Activated naive CD4-positive, alpha-beta T cell treated with anti-CD3 and anti-CD28 coated beads, Interleukin-2, amount 10 ng/mL, durations not matched to agents 7 days and 5 days (primary cell): ENCODE results near the gene MYOM1.

ENCODE experiments used
- CTCF ChIA-PET: fragments of 350-600 bp; sonication (Branson Sonifier 250); formaldehyde crosslinking; loops from one replicate; lab custom pipeline; 2021; ENCODE audit warnings: antibody characterized with exemption; lab: Charles Lee
- DNase-seq: peaks from one replicate; pipeline ENCODE4 v3.0.0-alpha.2; 2020
- H3K27ac Mint-ChIP-seq: one replicate; pipeline ENCODE4 v1.8.0; 2021; ENCODE audit warnings: mild to moderate bottlenecking, moderate library complexity, mixed read lengths
- H3K27me3 Mint-ChIP-seq: one replicate; pipeline ENCODE4 v1.8.0; 2021; ENCODE audit warnings: mild to moderate bottlenecking, mixed read lengths
- H3K36me3 Mint-ChIP-seq: one replicate; pipeline ENCODE4 v1.8.0; 2021; ENCODE audit warnings: mixed read lengths
- H3K4me1 Mint-ChIP-seq: one replicate; pipeline ENCODE4 v1.8.0; 2021; ENCODE audit warnings: mixed read lengths
- H3K4me3 Mint-ChIP-seq: one replicate; pipeline ENCODE4 v1.8.0; 2021; ENCODE audit warnings: mild to moderate bottlenecking, moderate library complexity, mixed read lengths
- H3K9me3 Mint-ChIP-seq: one replicate; pipeline ENCODE4 v1.8.0; 2021; ENCODE audit warnings: mixed read lengths

The MYOM1 gene

GRCh38 chr18:3114451-3114850, 105.3 kb downstream of the MYOM1 start:
- no peaks in the 10 kb centered on the region for H3K27me3 Mint-ChIP-seq
- H3K27ac Mint-ChIP-seq: no peak overlapping the region
- DNase-seq: no peak
- H3K4me3 Mint-ChIP-seq: no peak overlapping the region
- CTCF ChIA-PET: no interaction called here
- H3K36me3 Mint-ChIP-seq: no peaks in the 10 kb centered on the region
- no peaks in the 10 kb centered on the region for H3K9me3 Mint-ChIP-seq
- H3K4me1 Mint-ChIP-seq: no peaks in the 10 kb centered on the region

GRCh38 chr18:3114026-3114425, 105.7 kb downstream of the MYOM1 start:
- no peak overlapping the region for H3K27ac Mint-ChIP-seq
- H3K4me1 Mint-ChIP-seq: no peaks in the 10 kb centered on the region
- no peaks in the 10 kb centered on the region for H3K9me3 Mint-ChIP-seq
- H3K4me3 Mint-ChIP-seq: no peak overlapping the region
- no peak for DNase-seq
- H3K36me3 Mint-ChIP-seq: no peaks in the 10 kb centered on the region
- CTCF ChIA-PET: no interaction called here
- H3K27me3 Mint-ChIP-seq: no peaks in the 10 kb centered on the region

DNA sequence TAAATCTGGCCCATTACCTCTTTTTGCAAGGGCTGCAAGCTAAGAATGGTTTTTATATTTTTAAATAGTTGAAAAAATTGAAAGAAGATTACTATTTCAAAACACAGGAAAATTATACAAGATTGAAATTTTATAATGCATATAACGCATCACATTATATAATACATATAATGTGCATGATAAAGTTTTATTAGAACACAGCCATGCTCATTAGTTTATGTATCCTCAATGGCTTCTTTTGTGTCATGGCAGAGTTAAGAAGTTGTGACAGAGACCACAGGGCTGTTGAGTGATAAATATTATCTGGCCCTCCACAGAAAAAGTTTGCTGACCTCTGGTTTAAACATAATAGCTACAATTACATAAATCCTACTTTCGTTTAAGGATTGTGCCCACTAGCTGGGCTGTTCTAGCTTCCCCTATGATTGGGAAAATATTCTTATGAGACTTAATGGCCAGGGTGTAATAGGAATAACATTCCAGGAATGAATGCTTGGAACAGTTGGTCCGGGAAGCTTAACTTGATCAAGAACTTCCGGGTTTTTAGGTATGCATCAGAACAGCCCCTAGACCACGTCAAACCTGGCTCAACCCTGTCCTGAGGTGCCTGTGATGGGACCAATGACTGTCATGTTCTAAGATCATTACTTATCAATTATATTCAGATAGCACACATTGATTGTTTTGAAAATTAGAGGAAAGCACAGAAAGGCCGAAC, 108.1 kb downstream of the MYOM1 start:
- CTCF ChIA-PET: interaction anchor here (1.4 kb wide), 1 partner anchor 49 kb away, joined by 4 read pairs; no protein-coding TSS in a partner anchor

GRCh38 chr18:3110034-3110752, 109.6 kb downstream of the MYOM1 start:
- Mint-ChIP-seq H3K4me1 (peaks cover 2% of the 10 kb centered on the region), H3K27ac (no peak overlapping the region), H3K27me3 (peaks cover 4% of the 10 kb centered on the region), H3K9me3 (no peaks in the 10 kb centered on the region), H3K36me3 (no peaks in the 10 kb centered on the region), H3K4me3 (no peak overlapping the region)
- CTCF ChIA-PET: no interaction called here
- no peak for DNase-seq

More for the DNA sequence above, 108.1 kb downstream of the MYOM1 start:
- no peak for DNase-seq
- Mint-ChIP-seq H3K9me3 (no peaks in the 10 kb centered on the region), H3K27me3 (peaks cover 4% of the 10 kb centered on the region), H3K36me3 (no peaks in the 10 kb centered on the region), H3K4me3 (no peak overlapping the region), H3K27ac (no peak overlapping the region), H3K4me1 (peaks cover 2% of the 10 kb centered on the region)

DNA sequence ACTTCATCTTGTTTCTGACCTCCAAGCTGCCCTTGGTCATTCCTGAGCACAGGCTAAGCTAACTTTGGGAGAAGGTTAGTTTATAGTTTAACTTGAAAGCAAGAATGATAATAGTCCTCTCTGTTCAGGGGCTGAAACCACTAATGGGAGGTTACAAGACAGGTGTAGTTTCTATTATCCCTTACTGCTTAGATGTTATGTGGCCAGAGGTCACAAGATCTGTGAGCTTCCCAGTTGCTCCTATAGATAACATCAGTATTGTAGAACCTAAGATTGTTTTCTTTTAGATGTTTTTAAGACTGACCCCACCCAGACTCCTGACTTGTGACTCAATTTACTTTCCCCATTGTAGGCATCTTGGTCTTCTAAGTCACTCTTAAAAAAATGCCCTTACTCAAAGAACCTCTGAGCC, 112.0 kb downstream of the MYOM1 start:
- peaks cover 2% of the 10 kb centered on the region for H3K4me1 Mint-ChIP-seq
- no peak overlapping the region for H3K27ac Mint-ChIP-seq
- peaks cover 7% of the 10 kb centered on the region for H3K27me3 Mint-ChIP-seq
- H3K36me3 Mint-ChIP-seq: no peaks in the 10 kb centered on the region
- CTCF ChIA-PET: interaction anchor here (1.2 kb wide), 1 partner anchor 44 kb away, joined by 4 read pairs; no protein-coding TSS in a partner anchor
- H3K4me3 Mint-ChIP-seq: no peak overlapping the region
- no peaks in the 10 kb centered on the region for H3K9me3 Mint-ChIP-seq
- no peak for DNase-seq

- CTCF ChIA-PET: interaction anchor here (0.9 to 1.4 kb wide), 2 partner anchors 24 to 42 kb away, joined by 4 to 5 read pairs; no protein-coding TSS in a partner anchor
- H3K27ac Mint-ChIP-seq: no peak overlapping the region
- no peaks in the 10 kb centered on the region for H3K9me3 Mint-ChIP-seq
- no peaks in the 10 kb centered on the region for H3K36me3 Mint-ChIP-seq
- no peak overlapping the region for H3K4me3 Mint-ChIP-seq
- H3K27me3 Mint-ChIP-seq: peaks cover 8% of the 10 kb centered on the region
- H3K4me1 Mint-ChIP-seq: peaks cover 2% of the 10 kb centered on the region
- DNase-seq: no peak
Measured at GRCh38 chr18:3104190-3105054, 115.3 kb downstream of the MYOM1 start.

DNA sequence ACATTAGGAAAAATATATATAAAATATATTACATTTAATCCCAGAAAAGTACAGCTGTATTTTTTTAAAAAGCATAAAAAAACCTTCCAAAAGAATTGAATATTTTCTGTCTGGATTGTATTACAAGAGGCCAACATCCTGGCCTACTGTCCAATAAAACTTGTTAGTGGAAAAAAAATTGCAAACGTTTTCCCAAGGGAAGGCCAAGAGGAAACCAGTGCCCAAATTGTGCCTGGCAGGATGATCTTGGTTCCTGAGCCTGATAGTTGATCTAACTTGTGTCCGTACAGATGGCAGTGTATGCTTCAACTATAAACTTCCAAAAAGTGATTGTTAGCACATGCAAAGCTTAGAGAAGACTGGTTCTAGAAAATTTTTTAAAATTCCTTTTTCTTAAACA, 116.2 kb downstream of the MYOM1 start:
- H3K27me3 Mint-ChIP-seq: peaks cover 5% of the 10 kb centered on the region
- no peak overlapping the region for H3K27ac Mint-ChIP-seq
- no peaks in the 10 kb centered on the region for H3K9me3 Mint-ChIP-seq
- H3K36me3 Mint-ChIP-seq: no peaks in the 10 kb centered on the region
- peaks cover 2% of the 10 kb centered on the region for H3K4me1 Mint-ChIP-seq
- no peak overlapping the region for H3K4me3 Mint-ChIP-seq
- DNase-seq: no peak
- CTCF ChIA-PET: no interaction called here

DNA sequence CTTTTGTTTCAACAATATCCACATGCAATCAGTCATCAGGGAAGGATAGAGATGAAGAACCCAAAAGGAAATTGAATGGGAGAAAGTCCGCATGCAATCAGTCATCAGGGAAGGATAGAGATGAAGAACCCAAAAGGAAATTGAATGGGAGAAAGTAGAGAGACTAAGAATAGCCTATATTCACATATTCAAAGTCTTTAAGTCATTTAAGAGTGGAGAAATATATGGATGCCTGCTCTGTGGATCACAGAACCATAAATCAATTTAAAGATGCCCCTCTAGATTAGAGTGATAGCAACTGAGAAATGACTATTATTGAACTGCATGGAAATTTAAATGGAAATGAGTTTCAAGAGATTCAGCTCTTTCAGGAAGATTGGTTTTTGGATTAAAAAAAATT, 116.8 kb downstream of the MYOM1 start:
- Mint-ChIP-seq H3K4me1 (peaks cover 3% of the 10 kb centered on the region), H3K9me3 (no peaks in the 10 kb centered on the region), H3K27ac (no peak overlapping the region), H3K36me3 (no peaks in the 10 kb centered on the region), H3K4me3 (no peak overlapping the region), H3K27me3 (peaks cover 5% of the 10 kb centered on the region)
- CTCF ChIA-PET: interaction anchor here (1.1 kb wide), 1 partner anchor 27 kb away, joined by 4 read pairs; no protein-coding TSS in a partner anchor
- DNase-seq: no peak

- Mint-ChIP-seq H3K36me3 (no peaks in the 10 kb centered on the region), H3K27ac (no peak overlapping the region), H3K4me3 (no peak overlapping the region), H3K27me3 (peaks cover 5% of the 10 kb centered on the region), H3K4me1 (peaks cover 23% of the 10 kb centered on the region), H3K9me3 (no peaks in the 10 kb centered on the region)
- CTCF ChIA-PET: interaction anchor here (1.0 to 1.3 kb wide), 5 partner anchors 14 to 54 kb away, joined by 3 to 4 read pairs (median 3); no protein-coding TSS in a partner anchor
- no peak for DNase-seq
Measured at GRCh38 chr18:3100498-3101132, 119.2 kb downstream of the MYOM1 start.

DNA sequence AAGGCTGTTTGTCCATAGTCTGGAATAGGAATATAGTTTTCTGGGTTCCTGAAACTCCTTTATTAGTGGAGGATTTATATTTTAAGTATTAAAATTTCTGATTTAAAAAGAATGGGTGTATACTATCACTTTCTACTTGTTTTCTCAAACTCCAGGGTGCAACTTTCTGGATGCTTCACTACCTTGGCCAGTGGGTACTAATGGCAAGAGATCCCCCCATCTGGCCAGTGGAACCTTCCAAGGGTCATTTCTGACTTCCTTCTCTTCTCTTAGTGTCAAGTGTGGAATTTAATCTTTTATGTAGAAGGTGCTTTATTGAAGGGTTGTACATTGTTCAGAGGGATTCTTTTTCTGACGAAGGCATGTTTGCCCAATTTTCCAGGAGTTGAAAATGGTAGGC, 120.4 kb downstream of the MYOM1 start:
- Mint-ChIP-seq H3K4me3 (no peak overlapping the region), H3K36me3 (no peaks in the 10 kb centered on the region), H3K27ac (no peak overlapping the region), H3K4me1 (peaks cover 25% of the 10 kb centered on the region), H3K27me3 (peaks cover 5% of the 10 kb centered on the region), H3K9me3 (no peaks in the 10 kb centered on the region)
- CTCF ChIA-PET: no interaction called here
- no peak for DNase-seq

- H3K4me3 Mint-ChIP-seq: no peak overlapping the region
- H3K27me3 Mint-ChIP-seq: no peaks in the 10 kb centered on the region
- peaks cover 25% of the 10 kb centered on the region for H3K4me1 Mint-ChIP-seq
- H3K27ac Mint-ChIP-seq: peak overlapping the region; percentile 13
- peak; percentile 24 for DNase-seq
- CTCF ChIA-PET: interaction anchor here (0.6 to 3.0 kb wide), 7 partner anchors 9 to 177 kb away, joined by 3 to 6 read pairs (median 3); no protein-coding TSS in a partner anchor
- H3K9me3 Mint-ChIP-seq: no peaks in the 10 kb centered on the region
- no peaks in the 10 kb centered on the region for H3K36me3 Mint-ChIP-seq
Measured at GRCh38 chr18:3097082-3097481, 122.7 kb downstream of the MYOM1 start.

DNA sequence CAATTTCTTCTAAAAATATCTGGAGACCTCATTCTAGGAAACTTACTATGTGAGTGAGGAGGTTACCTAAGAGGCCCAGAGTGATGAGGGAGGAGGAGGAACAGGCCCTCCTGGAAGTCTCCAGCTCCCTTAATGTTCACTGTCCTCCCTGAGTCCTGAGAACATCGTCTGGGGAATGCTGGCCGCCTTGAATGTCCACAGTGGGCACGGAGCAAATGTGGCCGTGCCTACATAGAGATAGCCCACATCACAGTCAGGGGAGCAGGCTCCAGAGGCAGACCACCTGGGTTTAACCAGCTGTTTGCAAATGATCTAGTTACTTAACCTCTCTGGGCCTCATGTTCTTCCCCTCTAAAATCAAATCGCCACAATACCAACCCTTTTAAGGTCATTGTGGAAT, 123.8 kb downstream of the MYOM1 start:
- Mint-ChIP-seq H3K4me3 (no peak overlapping the region), H3K4me1 (peaks cover 25% of the 10 kb centered on the region), H3K9me3 (no peaks in the 10 kb centered on the region), H3K36me3 (no peaks in the 10 kb centered on the region), H3K27me3 (no peaks in the 10 kb centered on the region), H3K27ac (no peak overlapping the region)
- DNase-seq: no peak
- CTCF ChIA-PET: interaction anchor here (1.3 to 3.0 kb wide), 3 partner anchors 34 to 101 kb away, joined by 3 to 6 read pairs (median 6); no protein-coding TSS in a partner anchor

DNA sequence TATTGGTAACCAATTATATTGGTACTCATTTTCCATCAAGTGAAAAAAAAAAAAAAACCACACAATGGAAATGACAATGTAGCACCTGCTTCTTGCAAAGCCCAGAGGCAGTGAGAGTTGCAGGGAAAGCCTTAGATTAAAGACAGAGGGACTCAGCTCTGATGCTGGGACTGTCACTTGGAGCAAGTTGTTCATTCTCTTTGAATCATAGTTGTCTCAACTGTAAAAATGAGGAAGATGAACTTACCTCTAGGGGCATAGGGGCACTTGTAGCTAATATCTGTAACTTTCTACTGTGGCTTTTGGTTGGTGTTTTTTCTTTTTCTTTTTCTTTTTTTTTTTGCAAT, 125.5 kb downstream of the MYOM1 start:
- Mint-ChIP-seq H3K27me3 (no peaks in the 10 kb centered on the region), H3K27ac (no peak overlapping the region), H3K36me3 (no peaks in the 10 kb centered on the region), H3K4me1 (peaks cover 25% of the 10 kb centered on the region), H3K4me3 (no peak overlapping the region), H3K9me3 (no peaks in the 10 kb centered on the region)
- no peak for DNase-seq
- CTCF ChIA-PET: interaction anchor here (0.6 kb wide), 1 partner anchor 140 kb away, joined by 4 read pairs; no protein-coding TSS in a partner anchor
